GOT3 (cell line): ENCODE measurements around the gene SMIM11.
"Not testable (repeated sequence)": the region's sequence is repeated elsewhere in the genome, so short reads cannot be mapped to it uniquely, and the experiment has no call there.

ENCODE experiments used
- DNase-seq: peaks from one replicate; lab custom pipeline; 2025; ENCODE audit warnings: mixed read lengths; lab: John Stamatoyannopoulos, UW

SMIM11 gene

DNA sequence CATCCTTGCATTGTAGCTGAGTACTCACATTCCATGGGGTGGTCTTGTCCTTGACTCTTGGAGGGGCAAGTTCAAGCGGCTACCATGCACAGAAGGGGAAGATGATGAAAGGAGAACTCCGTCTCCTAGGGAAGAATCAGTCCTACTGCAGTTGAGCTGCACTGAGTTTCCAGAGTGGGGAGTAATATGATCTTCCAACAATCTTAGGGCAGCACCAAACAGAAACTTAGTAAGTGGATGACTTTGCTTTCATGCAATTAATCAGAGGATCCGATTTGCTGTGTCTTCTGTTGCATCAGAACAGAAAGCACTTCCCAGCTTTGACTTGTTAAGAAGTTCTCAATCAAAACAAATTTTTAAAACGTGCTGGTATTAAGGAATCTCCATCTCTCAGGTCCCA lies 48.5 kb downstream of the SMIM11 start, which contains the start of gene SMIM34:
TSS of gene SMIM34 (minus strand) at position 147 of the 400 bp plus-strand sequence. CDS start at position 35, 112 bp downstream.
- DNase-seq = not testable (repeated sequence)

DNA sequence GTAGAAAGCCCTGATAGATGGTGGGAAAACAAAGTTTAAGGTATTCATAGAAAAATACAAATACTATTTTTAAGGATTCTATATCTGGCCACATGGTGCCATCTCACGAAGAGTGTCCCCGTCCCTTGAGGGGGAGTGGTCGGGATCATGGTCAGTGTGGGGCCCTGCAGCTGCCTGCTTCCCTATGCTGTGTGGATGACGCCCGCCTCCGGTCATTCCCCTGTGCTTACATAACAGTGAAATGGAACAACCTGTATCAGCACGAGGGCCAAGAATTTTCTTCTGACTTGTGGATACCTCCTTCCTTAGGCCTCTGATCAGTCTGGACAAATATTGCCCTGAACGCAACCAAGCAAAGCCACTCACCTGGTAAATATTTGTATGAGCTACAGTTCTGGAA lies 52.0 kb downstream of the SMIM11 start:
- DNase-seq = not testable (repeated sequence)

DNA sequence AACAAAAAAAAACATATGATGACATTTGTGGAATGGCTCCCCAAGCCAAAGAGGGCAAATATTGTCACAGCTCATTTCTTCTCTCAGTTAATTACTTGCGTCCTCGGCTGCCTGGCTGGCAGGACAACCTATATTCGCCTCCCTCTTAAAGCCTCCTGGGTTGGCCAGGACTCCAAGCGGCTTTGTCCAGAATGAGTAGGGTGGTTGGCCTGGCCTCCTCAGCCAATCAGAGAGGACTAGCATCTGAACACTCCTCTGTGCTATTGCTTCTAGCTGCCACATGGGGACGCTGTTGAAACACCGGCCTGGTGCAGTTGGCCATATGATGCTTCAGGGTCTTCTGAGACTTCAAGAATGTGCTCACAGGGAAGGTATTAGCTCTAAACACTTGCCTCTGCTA lies 53.1 kb downstream of the SMIM11 start:
- not testable (repeated sequence) for DNase-seq

DNA sequence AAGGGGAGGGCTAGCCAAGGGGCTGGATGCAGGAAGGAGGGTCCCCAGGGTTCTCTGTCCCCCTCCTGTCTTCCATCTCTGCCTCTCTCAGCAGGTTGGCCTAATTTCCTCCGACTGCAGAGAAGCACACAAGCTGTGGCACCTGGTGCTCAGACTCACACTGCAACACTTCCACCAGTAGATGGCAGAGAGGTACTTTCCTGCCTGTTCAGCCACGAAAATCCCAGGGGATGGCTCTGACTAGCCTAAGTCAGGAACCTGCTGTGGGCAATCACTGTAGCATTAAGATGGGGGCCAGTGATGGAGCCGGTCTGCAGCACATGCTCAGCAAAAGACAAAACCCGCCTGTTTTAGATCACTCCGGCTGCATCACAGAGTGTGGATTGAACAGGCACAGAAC lies 54.4 kb downstream of the SMIM11 start:
- not testable (repeated sequence) for DNase-seq
